TTC549 (cell line): ENCODE data around the gene SPACA5B.
"Not testable (repeated sequence)": the region's sequence is repeated elsewhere in the genome, so short reads cannot be mapped to it uniquely, and the experiment has no call there.

Experiments used
- FAIRE-seq: peaks from 2 replicates; lab custom pipeline; 2012; peaks lifted over from hg19 to GRCh38; lab: Jason Lieb, UNC

SPACA5B gene

GRCh38 chrX:48130326-48130725 lies at the start of gene SPACA5B:
TSS of gene SPACA5B (plus strand) at chrX:48130626. CDS start at chrX:48130688, 62 bp downstream.
- not testable (repeated sequence) for FAIRE-seq

- FAIRE-seq, result no peak
Observed at GRCh38 chrX:48083212-48083611, 47.2 kb upstream of the SPACA5B start.

GRCh38 chrX:48083706-48084105 lies 46.7 kb upstream of the SPACA5B start:
- FAIRE-seq, result no peak

GRCh38 chrX:48086082-48086481 lies 44.3 kb upstream of the SPACA5B start:
- FAIRE-seq, result no peak

- FAIRE-seq, result no peak
Observed at GRCh38 chrX:48090123-48090522, 40.3 kb upstream of the SPACA5B start.

GRCh38 chrX:48092558-48092957 lies 37.9 kb upstream of the SPACA5B start:
- FAIRE-seq, result not testable (repeated sequence)

DNA sequence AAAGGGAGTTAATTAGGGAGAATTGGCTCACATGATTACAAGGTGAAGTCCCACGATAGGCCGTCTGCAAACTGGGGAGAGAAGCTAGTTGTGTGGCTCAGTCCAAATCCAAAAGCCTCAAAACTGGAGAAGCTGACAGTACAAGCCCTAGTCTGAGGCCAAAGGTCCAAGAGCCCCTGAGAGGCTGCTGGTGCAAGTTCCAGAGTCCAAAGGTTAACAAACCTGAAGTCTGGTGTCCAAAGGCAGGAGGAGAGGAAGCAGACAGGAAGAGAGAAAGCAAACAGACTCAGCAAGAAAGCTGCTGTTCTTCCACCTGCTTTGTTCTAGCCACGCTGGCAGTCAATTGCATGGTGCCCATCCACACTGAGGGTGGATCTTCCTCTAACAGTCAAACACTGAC lies 29.0 kb upstream of the SPACA5B start:
- no peak for FAIRE-seq

DNA sequence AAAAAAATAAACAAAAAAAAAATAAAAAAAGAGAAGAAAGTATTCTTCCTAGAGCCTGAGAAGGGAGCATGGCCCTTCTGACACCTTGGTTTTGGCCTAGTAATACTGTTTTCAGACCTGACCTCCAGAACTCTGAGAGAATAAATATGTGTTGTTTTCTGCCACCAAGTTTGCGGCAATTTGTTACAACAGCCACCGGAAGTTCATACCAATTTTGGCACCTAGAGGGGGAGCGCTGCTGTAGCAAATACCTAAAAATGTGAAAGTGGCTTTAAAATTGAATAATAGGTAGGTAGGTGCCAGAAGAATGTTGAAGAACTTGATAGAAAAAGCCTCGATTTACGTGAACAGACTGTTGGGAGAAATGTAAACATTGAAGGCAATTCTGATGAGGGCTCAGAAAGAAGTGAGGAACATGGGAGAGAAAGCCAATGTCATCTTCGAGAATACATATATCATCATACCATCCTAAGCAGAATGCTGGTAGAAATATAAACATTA lies 27.5 kb upstream of the SPACA5B start:
- FAIRE-seq, result no peak

DNA sequence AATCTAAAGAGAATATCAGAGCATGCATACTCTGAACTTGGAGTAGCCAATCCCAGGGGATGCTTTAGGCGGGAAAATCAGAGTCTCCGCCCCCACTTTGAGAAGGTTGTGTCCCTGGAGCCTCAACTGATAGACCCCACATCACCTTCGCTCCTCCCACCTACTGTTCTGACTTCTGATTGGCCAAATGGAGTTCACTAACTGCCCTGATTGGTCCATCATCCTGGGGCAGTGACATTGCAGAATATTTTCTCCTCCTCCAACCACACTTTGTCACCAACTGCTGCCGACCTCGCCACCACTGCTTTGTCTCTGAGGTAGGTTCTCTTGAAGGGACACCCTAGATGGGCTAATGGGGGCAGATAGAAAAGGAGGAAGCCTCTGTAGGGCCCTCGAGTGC lies 22.7 kb upstream of the SPACA5B start:
- no peak for FAIRE-seq

DNA sequence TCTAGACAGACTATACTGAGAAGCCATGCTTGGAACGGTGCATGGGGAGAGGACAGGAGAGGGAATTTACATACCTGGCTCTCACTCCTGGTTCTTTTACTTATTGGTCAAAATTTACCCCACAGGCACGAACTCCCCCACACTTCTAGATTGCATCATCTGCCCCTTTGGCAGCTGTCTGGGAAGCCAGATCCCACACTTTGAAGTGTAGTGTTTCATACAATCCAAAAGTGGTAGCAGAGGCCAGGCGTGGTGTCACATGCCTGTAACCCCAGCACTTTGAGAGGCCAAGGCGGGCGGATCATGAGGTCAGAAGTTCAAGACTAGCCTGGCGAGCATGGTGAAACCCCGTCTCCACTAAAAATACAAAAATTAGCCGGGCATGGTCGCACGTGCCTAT lies 5.1 kb upstream of the SPACA5B start:
- FAIRE-seq, result not testable (repeated sequence)

DNA sequence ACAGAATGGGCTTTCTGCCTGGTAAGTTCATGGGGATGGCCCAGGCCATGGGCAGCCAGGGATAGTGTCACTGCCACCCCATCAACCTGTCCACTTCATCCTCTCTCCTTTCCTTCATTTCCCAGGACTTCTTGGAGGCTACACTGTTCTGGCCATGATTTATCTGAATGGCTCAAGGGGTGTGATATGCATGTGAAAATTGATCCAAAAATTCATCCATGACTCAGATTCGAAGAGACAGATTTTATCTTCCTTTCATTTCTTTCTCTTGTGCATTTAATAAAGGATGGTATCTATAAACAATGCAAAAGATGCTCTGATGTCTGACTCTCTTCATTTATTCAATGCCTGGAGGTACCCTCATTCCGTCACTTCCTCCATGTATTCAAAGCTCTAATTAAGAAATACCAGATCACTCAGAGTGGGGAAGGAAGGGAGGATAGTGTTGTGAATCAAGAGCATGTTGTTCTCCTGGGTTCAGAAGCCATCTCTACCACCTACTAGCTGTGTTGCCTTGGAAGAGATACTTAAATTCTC lies 1.9 kb downstream of the SPACA5B start:
- not testable (repeated sequence) for FAIRE-seq

- not testable (repeated sequence) for FAIRE-seq
Observed at GRCh38 chrX:48139076-48139475, 8.7 kb downstream of the SPACA5B start.

DNA sequence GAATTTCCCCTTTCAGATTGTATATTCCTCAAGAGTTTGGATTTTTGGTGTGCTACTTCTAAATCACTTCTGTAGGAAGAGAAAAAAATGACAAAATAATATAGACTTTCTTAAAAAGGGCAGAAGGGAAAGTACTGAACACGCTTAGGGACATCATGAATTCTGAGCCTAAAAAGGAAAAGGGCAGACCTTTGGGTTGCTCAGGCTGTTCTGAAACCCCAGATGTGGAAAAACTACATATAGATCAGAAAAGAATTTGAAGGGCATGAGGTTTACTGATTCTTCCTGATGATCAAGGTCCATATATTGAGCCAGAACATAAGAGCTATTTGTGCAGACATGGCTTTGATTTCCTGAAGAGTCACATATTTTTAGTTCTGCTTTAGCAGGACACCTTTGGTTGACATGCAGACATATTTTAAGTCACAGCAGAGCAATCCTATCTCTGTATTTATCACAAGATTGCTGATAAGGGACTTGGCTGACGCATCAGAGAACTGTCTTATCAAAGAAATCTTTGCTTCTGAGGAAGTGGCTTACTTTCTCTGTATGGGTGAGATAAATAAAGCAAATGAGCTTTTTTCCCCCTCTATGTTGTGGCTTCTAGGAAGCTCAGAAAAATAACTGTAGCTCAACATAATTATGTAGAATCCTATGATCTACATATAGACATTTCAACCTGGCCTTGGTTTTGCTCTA lies 11.5 kb downstream of the SPACA5B start:
- FAIRE-seq, result not testable (repeated sequence)

GRCh38 chrX:48142697-48143096 lies 12.3 kb downstream of the SPACA5B start:
- not testable (repeated sequence) for FAIRE-seq

GRCh38 chrX:48153769-48154168 lies 23.3 kb downstream of the SPACA5B start:
- FAIRE-seq, result no peak

GRCh38 chrX:48154796-48155195 lies 24.4 kb downstream of the SPACA5B start:
- no peak for FAIRE-seq

- no peak for FAIRE-seq
Observed at GRCh38 chrX:48156014-48156413, 25.6 kb downstream of the SPACA5B start.

DNA sequence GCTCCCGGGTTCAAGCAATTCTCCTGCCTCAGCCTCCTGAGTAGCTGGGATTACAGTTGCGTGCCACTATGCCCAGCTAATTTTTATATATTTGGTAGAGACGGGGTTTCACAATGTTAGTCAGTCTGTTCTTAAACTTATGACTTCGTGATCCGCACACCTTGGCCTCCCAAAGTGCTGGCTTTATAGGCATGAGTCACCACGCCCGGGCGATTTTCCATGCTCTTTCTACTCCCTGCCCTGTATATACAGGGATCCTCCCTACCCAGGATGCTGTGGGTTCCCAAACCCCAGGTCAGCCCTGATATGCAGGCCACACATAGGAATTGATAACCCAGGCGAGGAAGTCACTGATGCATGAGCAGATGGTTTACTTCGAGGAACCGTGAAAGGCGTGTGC lies 34.8 kb downstream of the SPACA5B start:
- no peak for FAIRE-seq

DNA sequence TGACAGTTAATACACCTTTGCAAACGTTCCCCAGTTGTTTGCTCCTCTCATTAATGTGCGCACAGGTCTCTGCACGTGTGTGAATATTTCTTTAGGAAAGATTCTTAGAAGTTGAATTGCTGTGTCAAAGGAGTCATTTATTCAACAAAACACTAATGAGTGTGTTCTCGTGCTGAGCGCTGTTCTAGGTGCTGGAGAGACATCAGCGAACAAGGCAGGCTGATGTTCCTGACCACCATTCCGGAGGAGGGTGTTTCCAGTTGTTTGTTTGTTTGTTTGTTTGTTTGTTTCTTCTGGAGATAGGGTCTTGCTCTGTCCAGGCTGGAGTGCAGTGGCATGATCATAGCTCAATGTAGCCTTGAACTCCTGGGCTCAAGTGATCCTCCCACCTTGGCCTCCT lies 35.9 kb downstream of the SPACA5B start:
- FAIRE-seq, result not testable (repeated sequence)

- FAIRE-seq, result no peak
Observed at GRCh38 chrX:48179691-48180090, 49.3 kb downstream of the SPACA5B start.

- no peak for FAIRE-seq
Observed at GRCh38 chrX:48180811-48181210, 50.4 kb downstream of the SPACA5B start.

- not testable (repeated sequence) for FAIRE-seq
Observed at GRCh38 chrX:48181882-48182281, 51.5 kb downstream of the SPACA5B start.
